Fibroblast of mammary gland (primary cell): ENCODE data around the gene USP49.
"Not testable (repeated sequence)": the region's sequence is repeated elsewhere in the genome, so short reads cannot be mapped to it uniquely, and the experiment has no call there.

Experiments used
- DNase-seq: peaks from one replicate; pipeline ENCODE4 v3.0.0-alpha.2; 2010; ENCODE audit warnings: low read depth
- H3K4me3 ChIP-seq: 2 replicates; pipeline ENCODE4 v1.5.1; 2011; ENCODE audit warnings: low read depth, mild to moderate bottlenecking, low read length, moderate library complexity; ENCODE audit not compliant: control insufficient read depth
- CTCF ChIP-seq: conservative IDR thresholded peaks from 2 replicates; pipeline ENCODE4 v1.5.1; 2011; ENCODE audit warnings: low read depth, low read length, inconsistent platforms; ENCODE audit not compliant: control insufficient read depth, insufficient read depth

USP49 gene

DNA sequence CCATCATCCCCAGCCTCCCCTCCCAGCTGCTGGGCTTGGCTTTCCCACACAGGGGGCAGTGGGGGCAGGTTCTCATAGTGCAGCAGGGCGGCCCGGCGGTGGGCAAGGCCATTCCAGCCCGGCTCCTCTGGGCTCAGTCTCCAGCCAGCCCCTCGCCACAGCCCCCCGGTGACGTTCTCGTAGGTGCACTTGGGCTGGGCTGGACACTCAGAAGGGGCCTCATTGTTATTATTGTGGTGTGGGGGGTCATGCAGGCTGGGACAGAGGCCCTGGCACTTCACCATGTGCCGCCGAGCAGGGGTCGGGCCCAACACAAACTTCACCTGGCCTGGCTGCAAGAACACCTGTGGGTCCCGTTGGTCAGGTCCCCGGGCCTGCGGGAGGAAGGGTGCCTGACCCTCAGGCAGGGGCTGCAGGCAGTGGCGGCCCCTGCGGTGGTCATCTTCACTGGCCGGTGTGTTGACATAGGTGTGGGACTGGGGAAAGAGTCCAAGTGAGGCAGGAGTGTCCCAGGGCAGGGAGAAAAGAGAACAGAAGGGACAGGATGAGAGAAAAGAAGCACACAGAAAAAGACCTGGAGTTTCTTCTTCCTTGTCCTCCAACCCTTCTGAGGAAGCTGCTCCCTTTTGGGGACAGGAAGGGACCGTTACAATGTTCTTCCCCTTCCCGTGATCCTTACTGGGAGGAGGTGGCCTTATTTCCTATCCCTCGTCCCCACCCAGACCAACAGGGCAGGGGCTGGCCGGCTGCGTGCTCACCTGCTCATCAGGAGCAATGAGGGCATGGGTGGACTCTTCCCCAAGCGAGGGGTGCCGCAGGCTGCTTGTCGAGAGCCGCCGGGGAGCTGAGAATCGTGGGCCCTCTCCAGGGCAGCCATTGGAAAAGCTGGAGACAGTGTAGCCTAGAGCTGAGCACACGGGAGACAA is 123.9 kb downstream of the USP49 start:
- H3K4me3 ChIP-seq: no peak overlapping the region
- no peak for TF ChIP-seq CTCF
- no peak for DNase-seq

DNA sequence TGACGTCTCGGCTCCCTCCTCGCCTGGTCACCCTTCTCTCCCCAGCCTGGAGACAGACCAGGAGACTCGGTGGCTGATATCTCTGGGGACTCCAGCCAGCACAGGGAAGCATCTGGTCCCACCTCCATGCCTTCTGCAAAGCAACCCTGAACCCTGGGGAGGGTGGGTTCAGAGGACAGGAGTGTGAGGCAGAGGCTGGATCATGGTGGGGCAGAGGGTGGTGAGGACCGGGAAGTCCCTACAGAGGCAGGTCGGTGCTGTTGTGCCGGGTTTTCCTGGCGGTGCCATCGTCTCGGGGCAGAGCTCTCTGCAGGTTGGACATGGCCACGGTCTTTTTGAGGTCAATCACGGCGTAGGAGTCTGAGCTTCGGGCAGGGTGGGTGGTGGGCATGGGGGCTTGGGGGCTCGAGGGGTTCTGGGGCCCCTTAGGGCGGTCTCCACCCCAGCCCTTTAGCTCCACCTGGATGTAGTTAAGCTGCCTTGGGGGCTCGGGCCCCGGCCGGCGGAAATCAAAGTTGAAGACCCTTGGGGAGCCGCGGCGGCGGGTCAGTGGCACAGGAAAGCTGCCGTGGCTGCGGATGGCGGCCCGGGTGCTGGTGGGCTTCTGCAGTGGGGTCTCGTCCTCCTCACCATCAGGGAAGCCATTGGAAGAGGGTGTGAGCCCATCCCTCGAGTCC is 124.7 kb downstream of the USP49 start:
- H3K4me3 ChIP-seq: no peak overlapping the region
- TF ChIP-seq CTCF: no peak
- DNase-seq: no peak

DNA sequence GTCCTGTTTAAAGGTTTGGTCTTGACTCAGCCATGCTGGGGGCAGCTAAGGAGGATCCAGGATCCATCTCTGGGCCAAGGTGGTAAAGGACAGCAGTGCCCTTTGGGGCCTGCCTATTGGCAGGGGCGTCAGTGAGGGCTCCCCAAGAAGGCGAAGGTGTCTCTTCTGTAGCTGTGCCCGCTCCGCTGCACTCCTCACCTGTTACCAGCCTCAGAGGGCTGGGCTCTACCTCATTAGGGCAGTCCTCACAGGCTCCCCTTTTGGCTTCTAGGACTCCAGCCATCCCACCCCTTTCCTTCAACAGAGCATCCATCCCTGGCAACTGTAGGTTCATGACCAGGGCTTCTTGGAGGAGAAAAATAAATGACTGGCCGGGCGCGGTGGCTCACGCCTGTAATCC is 125.8 kb downstream of the USP49 start:
- no peak overlapping the region for H3K4me3 ChIP-seq
- no peak for DNase-seq
- TF ChIP-seq CTCF: no peak

DNA sequence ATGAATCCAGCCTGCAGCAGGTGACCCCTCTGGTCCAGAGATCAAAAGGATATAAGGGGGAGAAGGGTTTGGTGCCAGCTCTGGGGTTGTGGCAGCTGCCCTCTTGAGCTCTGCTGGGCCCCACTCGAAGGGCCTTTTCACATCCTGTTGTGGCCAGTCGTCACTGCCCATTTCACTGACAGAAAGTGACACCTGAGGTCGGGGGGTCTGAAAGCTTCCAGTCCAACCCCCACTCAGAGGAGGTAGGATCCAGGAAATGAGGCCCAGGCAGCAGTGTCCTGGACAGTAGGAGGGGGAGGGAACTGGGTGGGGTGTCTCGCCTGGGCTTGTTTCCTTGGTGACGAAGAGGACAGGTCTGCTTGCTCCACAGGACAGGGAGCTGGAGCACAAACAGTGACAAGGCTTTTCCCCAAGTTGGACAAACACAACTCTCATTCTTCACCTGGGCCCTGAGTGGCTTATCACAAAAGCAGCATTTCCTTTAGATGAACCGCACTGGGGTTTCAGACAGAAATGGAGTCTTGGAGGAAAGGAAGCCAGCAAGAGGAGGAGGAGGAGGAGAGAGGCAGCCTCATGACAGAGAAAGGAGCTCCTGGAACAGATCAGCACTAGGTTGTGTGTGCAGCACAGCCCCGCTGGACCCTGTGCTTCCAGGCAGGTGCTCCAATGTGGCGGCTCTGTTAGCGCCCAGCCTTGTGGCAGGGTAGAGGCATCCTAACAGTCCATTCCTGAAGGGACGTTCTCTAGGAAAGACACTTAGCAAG is 126.4 kb downstream of the USP49 start:
- DNase-seq: no peak
- TF ChIP-seq CTCF: no peak
- no peak overlapping the region for H3K4me3 ChIP-seq

DNA sequence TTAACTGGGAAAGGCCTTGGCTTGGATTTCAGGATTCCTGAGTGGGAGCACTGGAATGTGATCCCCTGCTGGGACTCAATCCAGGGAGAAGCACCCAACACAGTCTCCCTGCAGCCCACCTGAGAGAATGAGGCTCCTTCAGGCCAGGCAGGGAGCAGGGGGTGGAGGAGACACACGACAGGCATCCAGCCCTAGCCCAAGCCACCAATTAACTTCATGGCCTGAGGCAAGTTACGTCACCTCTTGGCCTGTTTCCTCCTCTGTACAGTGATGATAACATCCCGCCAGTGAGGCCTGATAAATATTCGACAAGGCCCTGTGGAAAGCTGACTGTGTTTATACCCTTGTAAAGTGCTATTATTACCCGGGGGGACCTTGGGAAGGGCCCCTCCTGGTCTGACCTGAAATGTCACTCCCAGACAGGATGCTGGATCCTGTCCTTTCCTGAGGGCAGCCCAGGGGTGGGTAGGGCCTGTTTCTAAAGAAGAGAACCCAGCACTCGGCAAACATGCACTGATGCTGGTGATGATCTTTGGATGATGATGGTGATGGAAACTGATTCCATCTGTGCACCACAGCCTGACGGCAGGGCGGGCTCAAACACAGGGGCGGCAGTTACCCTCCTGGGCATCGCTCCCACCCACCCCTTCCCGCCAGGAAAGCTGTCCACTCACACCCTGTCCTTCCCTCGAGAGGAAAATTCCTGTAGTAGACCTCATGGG is 127.9 kb downstream of the USP49 start:
- no peak for TF ChIP-seq CTCF
- DNase-seq: peak; percentile 77
- no peak overlapping the region for H3K4me3 ChIP-seq

DNA sequence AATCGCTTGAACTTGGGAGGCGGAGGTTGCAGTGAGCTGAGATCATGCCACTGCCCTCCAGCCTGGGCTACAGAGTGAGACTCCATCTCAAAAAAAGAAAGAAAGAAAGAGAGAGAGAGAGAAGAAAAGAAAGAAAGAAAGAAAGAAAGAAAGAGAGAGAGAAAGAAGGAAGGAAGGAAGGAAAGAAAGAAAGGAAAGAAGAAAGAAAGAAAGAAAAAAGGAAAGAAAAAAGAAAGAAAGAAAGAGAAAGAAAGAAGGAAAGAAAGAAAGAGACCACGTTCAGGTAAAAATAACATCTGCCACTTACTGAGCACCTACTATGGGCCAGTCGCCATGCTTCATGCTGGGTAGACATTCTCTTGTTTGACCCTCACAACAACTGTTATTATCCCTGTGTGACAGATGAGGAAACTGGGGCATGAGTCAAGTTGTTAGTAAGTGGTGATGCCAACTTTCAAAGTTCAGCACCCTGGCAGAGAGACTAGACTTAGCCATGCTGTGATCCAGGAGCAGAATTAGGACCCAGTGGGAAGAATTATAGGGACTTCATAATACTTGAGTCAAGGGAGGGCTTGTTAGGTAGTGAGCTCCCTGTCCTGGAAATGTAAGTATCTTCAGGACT is 129.0 kb downstream of the USP49 start:
- DNase-seq: peak; percentile 23

More for the DNA sequence above, 129.0 kb downstream of the USP49 start:
- H3K4me3 ChIP-seq: not testable (repeated sequence)
